Measurements from ENCODE around the gene CD244.
"Not testable (repeated sequence)": the region's sequence is repeated elsewhere in the genome, so short reads cannot be mapped to it uniquely, and the experiment has no call there.

CD244 gene

DNA sequence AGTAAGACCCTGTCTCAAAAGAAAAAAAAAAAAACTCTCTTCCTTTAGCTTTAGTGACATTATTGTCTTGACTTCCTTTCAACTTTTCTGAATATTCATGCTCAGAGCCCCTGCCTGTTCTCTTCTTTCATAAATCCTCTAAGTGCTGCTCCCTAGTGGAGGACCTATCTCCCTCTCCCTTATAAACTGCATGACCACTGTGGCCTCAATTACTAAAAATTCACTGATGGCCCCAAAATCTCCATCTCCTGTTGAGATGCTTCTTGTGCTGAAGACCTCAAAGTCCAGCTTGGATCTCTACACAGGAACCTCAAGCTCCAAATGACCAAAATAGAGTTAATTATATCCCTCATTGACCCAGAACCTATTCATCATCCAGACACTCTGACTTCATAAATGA is 14.5 kb upstream of the CD244 start:
- no peak for DNase-seq (ENCODE audit: low spot score)

DNA sequence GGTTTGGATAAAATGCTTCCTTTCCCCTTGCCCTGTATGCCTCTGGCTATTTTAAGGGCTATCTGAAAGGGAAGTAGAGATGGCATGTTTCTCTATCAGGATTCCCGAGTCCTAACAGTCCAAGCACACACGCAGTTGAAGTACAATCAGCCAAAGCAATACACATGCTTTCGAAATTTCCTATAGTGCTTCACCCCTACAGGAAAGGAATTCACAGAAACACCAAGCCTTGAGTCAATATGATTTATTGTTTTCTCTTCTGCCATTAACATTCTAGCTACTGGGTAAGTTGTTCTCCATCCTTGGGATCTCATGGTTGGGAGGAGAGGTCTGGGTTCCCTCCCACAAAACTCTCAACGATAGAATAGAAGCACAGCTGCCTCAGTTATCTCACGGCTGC is 13.6 kb upstream of the CD244 start:
- DNase-seq (ENCODE audit: low spot score): no peak

DNA sequence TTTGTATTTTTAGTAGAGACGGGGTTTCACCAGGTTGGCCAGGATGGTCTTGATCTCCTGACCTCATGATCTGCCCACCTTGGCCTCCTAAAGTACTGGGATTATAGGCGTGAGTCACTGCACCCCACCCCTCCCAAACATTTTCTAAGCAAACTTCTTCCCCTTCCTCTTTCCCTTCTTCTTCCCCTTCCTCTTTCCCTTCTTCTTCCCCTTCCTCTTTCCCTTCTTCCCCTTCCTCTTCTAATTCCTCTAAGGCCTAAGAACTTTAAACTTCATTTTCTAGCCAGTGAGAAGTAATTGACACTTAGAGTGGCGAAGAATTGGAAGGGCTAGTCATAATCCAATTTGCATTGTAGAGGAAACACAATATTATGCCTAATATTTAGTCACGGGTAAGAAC is 12.9 kb upstream of the CD244 start:
- not testable (repeated sequence) for DNase-seq (ENCODE audit: low spot score)

DNA sequence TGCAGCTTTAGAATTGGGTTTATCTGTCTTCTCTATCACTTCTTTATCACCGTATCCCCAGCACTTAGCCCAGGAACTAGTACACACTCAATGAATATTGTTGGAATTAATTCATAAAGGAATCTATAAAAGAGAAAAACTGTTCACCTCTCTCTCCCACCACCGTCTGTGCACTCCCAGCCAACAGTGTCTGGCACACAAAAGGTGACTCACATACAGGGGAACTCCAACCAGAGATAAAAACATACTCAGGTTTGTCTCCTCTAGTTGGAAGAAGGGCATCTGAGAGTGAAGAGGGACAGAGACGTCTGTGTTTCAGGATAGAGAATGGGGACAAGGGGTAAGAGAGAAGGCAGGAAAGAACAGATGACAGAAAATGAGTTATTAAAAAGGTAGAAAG is 12.2 kb upstream of the CD244 start:
- DNase-seq (ENCODE audit: low spot score): no peak

DNA sequence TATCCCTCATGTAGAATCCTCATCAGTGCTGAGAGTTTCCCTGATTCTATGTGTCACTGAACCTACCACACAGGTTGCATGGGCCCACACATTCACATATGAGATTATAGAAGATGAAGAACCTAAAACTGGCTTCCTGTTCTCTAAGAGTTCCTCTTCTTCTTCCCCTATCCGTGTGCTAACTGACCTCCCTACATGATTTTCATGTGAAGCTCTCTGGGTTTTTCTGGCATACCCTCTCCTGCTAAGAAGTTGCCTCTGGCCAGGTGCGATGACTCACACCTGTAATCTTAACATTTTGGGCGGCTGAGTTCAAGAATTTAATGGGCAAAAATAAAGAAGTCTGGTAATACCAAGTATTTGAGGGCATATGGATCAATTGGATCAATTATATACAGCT is 5.5 kb upstream of the CD244 start:
- DNase-seq (ENCODE audit: low spot score): no peak

DNA sequence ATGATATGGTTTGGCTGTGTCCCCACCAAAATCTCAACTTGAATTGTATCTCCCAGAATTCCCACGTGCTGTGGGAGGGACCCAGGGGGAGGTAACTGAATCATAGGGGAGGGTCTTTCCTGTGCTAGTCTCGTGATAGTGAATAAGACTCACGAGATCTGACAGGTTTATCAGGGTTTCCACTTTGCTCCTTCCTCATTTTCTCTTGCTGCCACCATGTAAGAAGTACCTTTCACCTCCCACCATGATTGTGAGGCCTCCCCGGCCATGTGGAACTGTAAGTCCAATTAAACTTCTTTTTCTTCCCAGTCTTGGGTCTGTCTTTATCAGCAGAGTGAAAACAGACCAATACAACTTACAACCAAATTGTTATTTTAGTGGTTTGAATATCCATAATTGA is 5.0 kb upstream of the CD244 start:
- not testable (repeated sequence) for DNase-seq (ENCODE audit: low spot score)

DNA sequence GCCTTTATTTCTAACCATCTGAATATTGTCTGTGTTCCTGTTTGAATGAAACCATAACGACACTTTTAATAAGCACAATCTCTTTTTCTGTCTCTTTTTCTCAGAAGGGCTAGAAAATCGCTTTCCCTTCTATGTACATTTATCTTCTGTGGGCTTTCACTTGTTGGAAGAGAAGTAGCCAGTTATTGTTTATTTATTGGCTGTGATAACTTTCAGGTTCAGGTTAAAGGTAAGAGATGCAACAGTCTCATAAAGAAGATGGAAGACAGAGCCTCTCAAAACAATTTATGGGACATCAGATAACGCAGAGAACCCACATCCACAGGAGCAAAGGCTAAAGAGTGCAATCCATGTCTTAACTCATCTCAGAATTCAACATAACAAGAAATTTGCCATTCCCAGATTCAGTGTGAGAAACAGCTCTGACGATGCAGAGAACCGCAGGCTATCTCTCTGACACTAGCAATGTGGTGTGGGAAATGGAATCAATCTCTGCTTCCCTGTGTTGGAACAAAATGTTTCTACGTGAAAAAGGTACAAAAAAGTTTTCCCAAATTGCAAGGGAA is 4.1 kb upstream of the CD244 start:
- no peak for DNase-seq (ENCODE audit: low spot score)

DNA sequence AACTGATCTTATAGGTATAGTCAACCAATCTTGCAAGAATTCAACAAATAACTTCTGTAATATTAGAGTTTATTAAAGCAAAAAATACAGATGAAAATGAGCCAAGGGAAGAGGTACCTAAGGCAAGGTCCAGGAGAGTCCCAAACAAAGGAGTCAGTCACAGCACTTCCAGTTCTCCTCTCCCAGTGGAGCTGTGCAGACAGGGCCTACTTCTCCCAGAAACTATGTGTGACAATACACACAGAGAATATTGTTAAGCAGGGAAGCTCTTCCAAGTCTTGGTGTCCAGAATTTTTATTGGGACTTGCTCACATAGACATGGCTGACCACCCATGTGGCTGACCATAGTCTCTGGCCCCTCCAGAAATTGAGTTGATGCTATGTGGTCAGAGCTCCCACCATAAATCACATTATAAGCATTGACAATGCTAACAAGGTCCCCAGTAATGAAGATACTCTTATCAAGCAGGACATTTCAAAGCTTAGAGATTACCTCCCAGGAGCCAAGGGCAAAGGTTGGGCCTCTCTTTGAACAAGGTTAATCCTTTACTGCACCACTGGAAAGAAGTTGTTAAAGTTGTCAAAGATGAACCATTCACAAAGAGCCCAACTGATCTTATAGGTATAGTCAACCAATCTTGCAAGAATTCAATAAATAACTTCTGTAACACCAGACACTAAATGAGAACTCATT is 3.5 kb upstream of the CD244 start:
- DNase-seq (ENCODE audit: low spot score): no peak

DNA sequence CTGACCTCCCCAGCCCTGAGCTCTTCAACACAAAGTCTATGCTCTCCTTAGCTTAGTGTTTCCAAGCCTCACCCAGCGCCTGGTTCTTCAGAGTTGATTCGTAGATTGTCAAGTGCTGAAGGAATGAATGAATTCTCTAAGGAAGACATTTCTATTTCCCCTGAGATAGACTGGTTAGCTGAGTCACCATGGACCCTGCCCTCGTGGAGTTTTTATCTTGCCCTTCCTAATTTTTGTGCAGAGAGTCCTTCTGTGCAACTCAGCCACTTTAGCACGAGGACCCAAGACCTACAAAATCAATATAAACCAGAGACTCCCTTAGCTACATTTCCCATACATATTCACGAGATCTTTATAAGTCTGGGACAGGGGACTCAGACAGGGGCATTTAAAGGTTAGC is 2.6 kb upstream of the CD244 start:
- no peak for DNase-seq (ENCODE audit: low spot score)

DNA sequence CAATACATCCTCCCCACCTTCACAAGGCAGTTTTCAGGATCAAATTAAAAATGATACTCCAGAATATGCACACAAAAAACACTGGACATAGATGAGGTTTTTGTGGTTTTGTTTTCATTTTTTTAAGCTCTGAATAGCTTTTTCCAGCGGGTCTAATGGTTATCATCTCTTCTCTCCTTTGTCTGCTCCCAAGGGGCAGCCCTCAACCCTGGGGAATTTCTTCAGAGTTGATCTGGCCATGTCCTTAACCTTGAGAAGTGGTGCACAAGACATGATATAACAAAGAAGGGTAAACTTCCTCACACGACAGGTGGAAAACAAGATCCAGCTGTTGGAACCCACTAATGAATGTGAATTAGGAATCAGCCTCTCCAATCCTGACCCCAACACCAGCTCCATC is 1.5 kb upstream of the CD244 start:
- no peak for DNase-seq (ENCODE audit: low spot score)

DNA sequence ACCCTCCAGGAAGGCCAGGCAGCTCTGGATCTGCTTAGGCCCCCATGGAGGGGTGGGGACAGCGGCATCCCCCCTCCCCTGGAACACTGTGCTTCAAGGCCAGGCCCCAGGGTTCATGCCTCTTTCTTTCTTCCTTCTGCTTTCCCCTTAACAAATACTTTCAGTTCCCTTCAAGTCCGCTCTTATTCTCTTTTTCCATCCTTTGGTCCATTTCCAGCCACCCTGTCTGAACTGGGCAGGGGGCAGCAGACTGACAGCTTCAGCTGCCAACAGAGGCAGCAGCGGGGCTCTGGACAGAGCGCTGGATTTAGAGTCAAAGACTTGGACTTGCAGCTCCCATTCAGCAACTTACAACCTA is 1.1 kb upstream of the CD244 start:
- no peak for DNase-seq (ENCODE audit: low spot score)

DNA sequence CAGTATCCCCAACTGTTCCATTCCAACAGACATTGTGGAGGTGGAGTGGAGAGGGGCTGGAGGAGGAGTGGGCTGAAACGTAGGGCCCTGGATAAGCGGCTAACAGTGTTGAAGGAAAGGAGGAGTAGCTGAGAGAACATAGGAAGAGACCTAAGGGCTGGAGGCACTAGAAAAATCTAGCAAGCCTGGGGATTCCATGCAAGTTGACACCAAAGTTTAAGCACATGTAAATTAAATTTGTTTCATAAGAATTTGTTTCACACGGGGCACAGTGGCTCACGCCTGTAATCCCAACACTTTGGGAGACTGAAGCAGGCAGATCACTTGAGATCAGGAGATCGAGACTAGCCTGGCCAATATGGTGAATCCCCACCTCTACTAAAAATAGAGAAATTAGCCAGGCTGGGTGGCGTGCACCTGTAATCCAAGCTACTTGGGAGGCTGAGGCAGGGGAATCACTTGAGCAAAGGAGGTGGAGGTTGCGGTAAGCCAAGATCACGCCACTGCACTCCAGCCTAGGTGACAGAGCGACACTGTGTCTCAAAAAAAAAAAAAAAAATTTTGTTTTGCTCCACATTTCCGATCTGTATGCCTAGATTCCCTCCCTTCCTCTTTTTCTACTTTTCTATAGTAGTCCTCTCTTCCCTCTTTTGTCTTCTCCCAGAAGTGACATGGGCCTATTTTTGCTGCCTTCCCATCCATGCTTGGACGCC is 530 bp upstream of the CD244 start:
- DNase-seq (ENCODE audit: low spot score): no peak

DNA sequence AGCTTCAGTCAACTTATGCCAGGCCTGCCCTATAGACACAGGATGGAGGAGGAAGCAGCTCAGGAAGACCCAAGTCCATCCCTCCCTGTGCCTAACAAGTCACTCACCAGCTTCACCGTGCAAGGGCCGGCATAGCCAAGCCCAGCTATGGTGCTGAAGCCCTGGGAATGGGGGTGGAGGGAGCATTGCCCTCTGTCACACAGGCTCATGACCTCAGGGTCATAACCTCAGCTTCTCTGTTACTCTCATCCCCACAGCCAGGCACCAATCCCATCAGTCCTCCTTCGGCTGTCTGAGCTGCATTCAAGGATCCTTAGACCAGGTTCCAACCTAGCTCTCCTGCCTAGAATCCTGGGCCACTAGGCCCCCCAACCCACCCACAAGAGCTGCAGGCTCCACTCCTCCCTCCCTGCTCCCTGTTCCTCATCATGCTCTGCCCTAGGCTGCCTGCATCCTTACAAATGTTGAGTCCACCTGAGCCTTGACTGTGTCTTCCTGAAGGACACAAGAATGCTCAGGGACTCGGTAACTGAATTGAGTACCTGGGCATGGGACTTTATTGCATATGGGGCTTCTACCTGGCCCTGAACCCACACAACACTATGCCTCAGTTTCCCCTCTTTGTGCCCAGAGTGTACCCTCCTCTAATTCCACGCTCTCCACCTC is 1.7 kb downstream of the CD244 start:
- no peak for DNase-seq (ENCODE audit: low spot score)

DNA sequence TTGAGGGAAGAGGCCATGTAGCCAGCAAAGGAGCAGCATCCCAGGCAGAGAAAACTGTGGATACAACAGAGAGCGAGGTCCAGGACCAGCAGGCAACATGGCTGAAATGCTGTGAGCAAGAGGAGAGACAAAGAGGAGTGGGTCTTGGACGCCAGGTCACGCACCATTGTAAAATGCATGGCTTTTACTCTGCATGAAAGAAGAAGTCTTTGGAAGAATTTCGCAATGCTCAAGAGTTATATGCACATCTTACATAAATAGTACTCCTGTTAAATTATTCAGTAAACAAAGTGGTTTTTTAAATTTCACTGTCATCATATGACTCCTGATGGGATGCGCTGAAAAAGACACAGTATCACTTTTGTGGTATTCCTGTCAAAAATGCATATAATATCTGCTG is 3.5 kb downstream of the CD244 start:
- no peak for DNase-seq (ENCODE audit: low spot score)

DNA sequence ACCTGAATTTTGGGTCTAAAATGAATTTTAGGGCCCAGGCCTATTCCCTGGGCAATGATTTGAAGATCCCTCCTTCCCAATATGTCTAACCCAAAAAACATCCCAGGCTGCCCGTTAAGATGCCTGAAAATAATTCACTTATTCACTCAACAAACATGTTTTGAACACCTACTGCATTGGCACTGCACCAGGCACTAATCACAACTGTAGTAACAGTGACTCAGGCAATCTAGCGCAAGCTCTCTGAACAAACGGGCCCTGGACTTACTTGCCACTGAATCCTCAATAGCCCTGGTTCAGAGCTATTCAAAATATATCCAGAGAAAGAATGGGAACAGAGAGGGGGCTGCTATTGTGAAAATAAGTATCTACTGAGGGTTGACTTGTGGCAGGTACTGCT is 4.2 kb downstream of the CD244 start:
- no peak for DNase-seq (ENCODE audit: low spot score)

DNA sequence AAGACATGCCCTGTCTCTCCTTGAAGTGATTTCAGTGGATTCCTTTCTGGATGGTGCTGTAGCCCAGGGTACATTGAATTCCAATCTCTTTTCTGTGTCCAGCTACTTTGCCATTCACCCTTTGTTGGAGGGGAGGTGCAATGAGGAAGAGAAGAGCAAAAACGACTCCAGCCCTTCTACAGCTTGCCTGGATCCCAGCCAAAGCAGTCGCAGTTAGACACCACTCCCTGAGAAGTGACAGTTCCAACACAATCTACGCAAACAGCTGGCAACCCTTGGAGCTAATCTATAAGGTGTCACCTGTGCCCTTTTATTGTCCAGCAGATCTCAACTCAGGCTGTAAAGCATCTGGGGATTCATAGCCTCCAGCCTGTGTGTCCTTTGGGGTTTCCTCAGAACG is 4.6 kb downstream of the CD244 start:
- no peak for DNase-seq (ENCODE audit: low spot score)

DNA sequence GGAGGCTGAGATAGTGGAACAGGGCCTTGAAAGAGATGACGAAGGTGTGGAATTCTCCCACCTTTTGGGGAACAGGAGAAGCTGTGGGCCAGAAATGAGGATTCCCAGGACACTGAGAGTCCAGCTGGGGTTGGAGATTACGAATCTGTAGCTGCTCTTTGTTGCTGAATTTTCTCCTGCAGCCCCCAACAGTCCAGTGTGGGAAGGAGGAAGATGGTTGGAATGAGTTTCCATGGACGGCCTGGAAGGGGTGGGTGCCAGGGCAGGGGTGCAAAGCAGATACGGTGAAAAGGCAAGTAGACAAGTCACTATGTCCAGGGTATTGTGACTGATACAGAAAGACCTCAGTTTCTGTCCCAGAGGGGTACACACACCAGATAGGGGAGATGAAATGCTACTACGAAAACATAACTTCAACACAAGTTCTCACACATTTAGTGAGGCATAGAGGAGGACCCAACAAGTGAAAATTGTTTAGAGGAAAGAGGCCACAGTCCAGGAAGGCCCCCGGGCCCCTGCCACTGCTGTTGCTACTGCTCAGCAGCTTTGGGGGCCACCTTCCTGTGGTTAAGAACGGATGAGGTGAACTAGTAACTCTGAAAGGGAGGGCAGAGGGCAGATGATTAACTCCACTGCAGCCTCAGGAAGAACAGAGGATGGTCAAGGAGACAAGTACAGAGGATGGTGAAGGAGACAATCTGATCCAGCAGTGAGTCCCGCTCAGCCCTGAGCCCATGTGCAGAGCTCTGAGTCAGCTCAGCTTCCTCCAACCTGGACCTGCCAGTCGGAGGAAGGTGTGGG is 7.3 kb downstream of the CD244 start:
- no peak for DNase-seq (ENCODE audit: low spot score)

DNA sequence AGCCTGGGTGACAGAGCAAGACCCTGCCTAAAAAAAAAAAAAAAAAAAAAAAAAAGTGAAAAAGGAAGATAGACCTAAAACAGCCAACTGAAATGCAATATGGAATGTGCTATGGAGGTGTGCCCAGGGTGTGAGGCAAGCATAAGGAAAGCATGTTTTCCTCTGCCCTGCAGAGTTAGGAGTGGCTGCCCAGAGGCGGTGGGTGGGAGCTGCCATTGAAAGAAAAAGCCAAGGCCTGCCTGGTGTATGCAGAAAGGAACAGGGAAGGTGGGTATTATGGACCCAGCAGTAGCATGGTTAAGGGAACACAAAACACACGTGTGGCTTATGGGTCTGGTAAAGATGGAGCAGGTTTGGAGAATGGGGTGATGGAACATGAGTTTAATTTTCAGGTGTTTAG is 8.9 kb downstream of the CD244 start:
- DNase-seq (ENCODE audit: low spot score): no peak

DNA sequence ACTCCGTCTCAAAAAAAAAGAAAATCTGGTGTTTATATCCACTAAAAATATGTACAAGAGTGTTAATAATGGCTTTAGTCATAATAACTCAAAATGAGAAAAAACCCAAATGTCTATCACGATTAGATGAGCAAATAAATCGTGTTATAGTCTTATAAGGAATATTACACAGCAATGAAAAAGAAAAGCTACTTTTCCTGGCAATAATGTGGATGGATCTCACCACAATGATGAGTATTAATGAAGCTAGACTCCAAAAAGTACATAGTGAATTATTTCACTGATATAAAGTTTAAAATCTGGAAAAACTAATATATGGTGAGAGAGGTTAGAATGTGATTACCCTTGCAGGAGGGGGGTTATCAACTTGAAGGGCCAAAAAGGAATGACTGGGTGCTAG is 9.7 kb downstream of the CD244 start:
- no peak for DNase-seq (ENCODE audit: low spot score)

DNA sequence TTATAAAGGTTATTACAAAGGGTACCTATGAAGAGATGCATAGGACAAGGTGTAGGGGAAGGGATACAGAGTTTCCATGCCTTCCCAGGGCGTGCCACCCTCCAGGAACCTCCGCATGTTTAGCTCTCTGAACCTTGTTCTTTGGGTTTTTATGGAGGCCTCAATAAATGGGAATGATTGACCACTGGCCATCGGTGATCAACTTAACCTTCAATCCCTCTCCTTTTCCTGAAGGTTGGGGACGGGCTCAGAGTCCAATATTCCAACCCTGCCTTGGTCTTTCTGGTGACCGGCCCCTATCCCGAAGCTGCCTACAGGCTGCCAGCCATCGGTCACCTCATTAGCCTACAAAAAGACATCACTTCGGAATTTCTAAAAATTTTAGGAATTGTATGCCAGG is 11.7 kb downstream of the CD244 start:
- DNase-seq (ENCODE audit: low spot score): no peak

DNA sequence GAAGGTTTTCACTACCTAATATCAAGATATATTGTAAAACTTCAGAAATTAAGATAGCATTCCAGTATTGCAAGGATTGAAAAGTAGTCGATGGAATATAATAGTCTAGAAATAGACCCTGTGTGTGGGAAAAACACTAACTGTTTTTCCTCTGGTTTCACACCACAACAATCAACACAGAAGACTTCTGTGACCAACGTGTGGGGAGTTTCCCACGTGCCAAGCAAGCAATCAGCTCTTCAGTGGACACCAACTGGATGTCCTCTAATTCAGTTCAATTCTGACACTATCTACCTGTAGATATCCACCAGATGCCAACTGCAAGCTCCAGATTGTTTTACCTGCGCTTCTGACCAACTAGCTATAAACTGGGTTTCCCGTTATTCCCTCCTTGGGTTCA is 12.1 kb downstream of the CD244 start:
- no peak for DNase-seq (ENCODE audit: low spot score)

DNA sequence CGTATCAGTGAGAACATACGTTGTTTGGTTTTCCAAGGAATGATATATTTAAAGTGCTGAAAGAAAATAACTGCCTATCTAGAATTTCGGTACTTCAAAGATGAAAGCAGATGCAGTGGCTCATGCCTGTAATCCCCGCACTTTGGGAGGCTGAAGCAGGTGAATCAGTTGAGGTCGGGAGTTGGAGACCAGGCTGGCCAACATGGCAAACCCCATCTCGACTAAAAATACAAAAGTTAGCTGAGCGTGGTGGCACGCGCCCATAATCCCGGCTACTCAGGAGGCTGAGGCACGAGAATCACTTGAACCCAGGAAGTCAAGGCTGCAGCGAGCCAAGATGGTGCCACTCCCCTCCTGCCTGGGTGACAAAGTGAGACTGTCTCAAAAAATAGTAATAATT is 16.4 kb downstream of the CD244 start:
- no peak for DNase-seq (ENCODE audit: low spot score)

All from kidney capillary endothelial cell (primary cell).